ENCODE measurements around the gene HMGCS1.
"Not testable (repeated sequence)": the region's sequence is repeated elsewhere in the genome, so short reads cannot be mapped to it uniquely, and the experiment has no call there.

HMGCS1 gene

GRCh38 chr5:43270645-43271044, 42.6 kb downstream of the HMGCS1 start:
- no peak for DNase-seq

GRCh38 chr5:43268188-43268820, 44.9 kb downstream of the HMGCS1 start:
- no peak for DNase-seq

- DNase-seq = not testable (repeated sequence)
Measured at GRCh38 chr5:43262269-43262668, 50.9 kb downstream of the HMGCS1 start.

GRCh38 chr5:43258116-43258515, 55.1 kb downstream of the HMGCS1 start:
- no peak for DNase-seq

- no peak for DNase-seq
Measured at GRCh38 chr5:43256261-43256966, 56.8 kb downstream of the HMGCS1 start.

- no peak for DNase-seq
Measured at GRCh38 chr5:43255704-43256103, 57.5 kb downstream of the HMGCS1 start.

- DNase-seq = no peak
Measured at GRCh38 chr5:43251754-43252153, 61.5 kb downstream of the HMGCS1 start.

GRCh38 chr5:43245724-43246385, 67.4 kb downstream of the HMGCS1 start:
- no peak for DNase-seq

- no peak for DNase-seq
Measured at GRCh38 chr5:43244823-43245565, 68.2 kb downstream of the HMGCS1 start.

- no peak for DNase-seq
Measured at GRCh38 chr5:43243270-43243669, 69.9 kb downstream of the HMGCS1 start.

- DNase-seq = no peak
Measured at GRCh38 chr5:43242196-43242595, 71.0 kb downstream of the HMGCS1 start.
